SK-N-SH (cell line): ENCODE data around the gene SAMD9. TPM values are rescaled to one million over a fixed set of nuclear protein-coding genes. Genes with fewer than 3 reads are reported as not detected.

ENCODE experiments used
- CTCF ChIA-PET: fragments of 300-600, 350-600 bp; formaldehyde crosslinking; extraction: SDS; loops from one replicate; lab custom pipeline; 2021; lab: Yijun Ruan, JAX
- POLR2A ChIA-PET: fragments of 350-600 bp; sonication (Branson Sonifier 250); formaldehyde crosslinking; extraction: SDS; loops from one replicate; lab custom pipeline; 2020; ENCODE audit warnings: antibody characterized with exemption, inconsistent platforms; lab: Yijun Ruan, JAX
- DNase-seq: peaks from one replicate; pipeline ENCODE4 v3.0.0; 2012
- H2AFZ ChIP-seq: fragments of 200-600 bp; sonication (generic); 2 replicates; pipeline ENCODE4 v1.8.1; 2016; ENCODE audit warnings: antibody characterized with exemption, mild to moderate bottlenecking, low read depth
- H3F3A ChIP-seq: fragments of 200-600 bp; sonication (generic); replicated peaks from 2 replicates; pipeline ENCODE3; 2016; ENCODE audit warnings: antibody characterized with exemption, mild to moderate bottlenecking; ENCODE audit not compliant: insufficient read depth
- H3K27ac ChIP-seq, 2 experiments: fragments of 200-500 bp in 1 of 2; fragments of 200-600 bp in 1 of 2; sonication (Bioruptor generic) in 1 of 2; sonication (generic), shearing (Covaris generic) in 1 of 2; 2 replicates each; pipeline versions ENCODE4 v1.5.1 to v1.6.1; 2014 to 2016; ENCODE audit warnings: low read depth in 2 of 2, inconsistent platforms in 1 of 2, low read length in 1 of 2, mild to moderate bottlenecking in 1 of 2, mixed read lengths in 1 of 2
- H3K27me3 ChIP-seq: fragments of 200-600 bp; sonication (generic), shearing (Covaris generic); 2 replicates; pipeline ENCODE4 v1.6.1; 2016; ENCODE audit warnings: mixed run types; ENCODE audit not compliant: insufficient read depth
- H3K36me3 ChIP-seq, 2 experiments: fragments of 200-500 bp in 1 of 2; fragments of 200-600 bp in 1 of 2; sonication (Bioruptor generic) in 1 of 2; sonication (generic) in 1 of 2; replicated peaks in 1 of 2; 2 replicates each; pipeline versions ENCODE3 to v1.5.1; 2014 to 2016; ENCODE audit warnings: low read length in 1 of 2, mild to moderate bottlenecking in 1 of 2; ENCODE audit not compliant: insufficient read depth in 2 of 2, control insufficient read depth in 1 of 2
- H3K4me1 ChIP-seq, 2 experiments: fragments of 200-500 bp in 1 of 2; fragments of 200-600 bp in 1 of 2; sonication (Bioruptor generic) in 1 of 2; sonication (generic), shearing (Covaris generic) in 1 of 2; 2 replicates each; pipeline versions ENCODE4 v1.5.1 to v1.6.1; 2014 to 2016; ENCODE audit warnings: low read depth in 1 of 2, low read length in 1 of 2, mixed run types in 1 of 2; ENCODE audit not compliant: insufficient read depth in 2 of 2, control insufficient read depth in 1 of 2
- H3K4me2 ChIP-seq: fragments of 200-600 bp; sonication (generic), shearing (Covaris generic); 2 replicates; pipeline ENCODE4 v1.6.1; 2017; ENCODE audit warnings: mixed run types
- H3K4me3 ChIP-seq, 2 experiments: fragments of 200-500 bp in 1 of 2; fragments of 200-600 bp in 1 of 2; sonication (Bioruptor generic) in 1 of 2; sonication (generic), shearing (Covaris generic) in 1 of 2; 2 replicates each; pipeline versions ENCODE4 v1.5.1 to v1.8.1; 2014 to 2016; ENCODE audit warnings: low read depth in 2 of 2, inconsistent platforms in 1 of 2, low read length in 1 of 2, mild to moderate bottlenecking in 1 of 2, mixed read lengths in 1 of 2, moderate library complexity in 1 of 2
- H3K79me2 ChIP-seq: fragments of 200-600 bp; sonication (generic); 2 replicates; pipeline ENCODE4 v1.8.1; 2017; ENCODE audit warnings: mild to moderate bottlenecking; ENCODE audit not compliant: insufficient read depth
- H3K9ac ChIP-seq: fragments of 200-600 bp; sonication (generic); 2 replicates; pipeline ENCODE4 v1.6.1; 2017; ENCODE audit warnings: mixed run types
- H3K9me2 ChIP-seq: fragments of 200-600 bp; sonication (generic); 2 replicates; pipeline ENCODE4 v1.6.1; 2017; ENCODE audit warnings: mixed run types
- H3K9me3 ChIP-seq: fragments of 200-600 bp; sonication (generic); 2 replicates; pipeline ENCODE4 v1.6.1; 2017; ENCODE audit warnings: mixed run types, mild to moderate bottlenecking, moderate library complexity
- H4K20me1 ChIP-seq: fragments of 200-600 bp; sonication (generic); 2 replicates; pipeline ENCODE4 v1.6.1; 2017; ENCODE audit warnings: mild to moderate bottlenecking, mixed run types; ENCODE audit not compliant: insufficient read depth
- CHD2 ChIP-seq: fragments of 150-350 bp; IDR thresholded peaks from 2 replicates; pipeline ENCODE4 v1.6.1; 2018; ENCODE audit warnings: low read length; ENCODE audit not compliant: partially characterized antibody
- CTCF ChIP-seq: fragments of 200-600 bp; sonication (generic); IDR thresholded peaks from 2 replicates; pipeline ENCODE4 v1.6.1; 2017; ENCODE audit warnings: antibody characterized with exemption, mild to moderate bottlenecking, moderate library complexity
- EZH2phosphoT487 ChIP-seq: fragments of 200-600 bp; sonication (generic); IDR thresholded peaks from 2 replicates; pipeline ENCODE4 v1.6.1; 2017; ENCODE audit warnings: low read depth, mixed run types, mild to moderate bottlenecking, antibody characterized with exemption, moderate library complexity, borderline replicate concordance
- FOXJ3 ChIP-seq: sonication (generic); formaldehyde crosslinking; IDR thresholded peaks from 2 replicates; pipeline ENCODE4 v1.5.1; 2020; ENCODE audit warnings: mild to moderate bottlenecking, missing genetic modification reagents
- IRF3 ChIP-seq: fragments of 150-350 bp; IDR thresholded peaks from 2 replicates; pipeline ENCODE4 v1.6.1; 2016; ENCODE audit warnings: mild to moderate bottlenecking, low read depth, low read length
- NFIC ChIP-seq: IDR thresholded peaks from 2 replicates; pipeline ENCODE4 v1.4.0; 2012; ENCODE audit warnings: borderline replicate concordance
- POLR2AphosphoS5 ChIP-seq: IDR thresholded peaks from 2 replicates; pipeline ENCODE4 v1.6.1; 2012; ENCODE audit warnings: low read depth, low read length
- RCOR1 ChIP-seq: fragments of 150-350 bp; IDR thresholded peaks from 2 replicates; pipeline ENCODE4 v1.6.1; 2017; ENCODE audit warnings: antibody characterized with exemption, low read length
- RFX5 ChIP-seq: IDR thresholded peaks from 2 replicates; pipeline ENCODE4 v1.6.1; 2012; ENCODE audit warnings: mild to moderate bottlenecking, improper control_type of control experiment, low read length
- SIN3A ChIP-seq: IDR thresholded peaks from 2 replicates; pipeline ENCODE4 v1.6.1; 2012; ENCODE audit warnings: low read depth, mild to moderate bottlenecking, low read length, moderate library complexity, borderline replicate concordance
- TAF1 ChIP-seq: IDR thresholded peaks from 2 replicates; pipeline ENCODE4 v1.6.1; 2012; ENCODE audit warnings: low read depth, mild to moderate bottlenecking, low read length, moderate library complexity, borderline replicate concordance
- TCF12 ChIP-seq: IDR thresholded peaks from 2 replicates; pipeline ENCODE4 v1.4.0; 2012
- USF2 ChIP-seq: fragments of 150-350 bp; IDR thresholded peaks from 2 replicates; pipeline ENCODE4 v1.6.1; 2017; ENCODE audit warnings: antibody characterized with exemption, low read length, low read depth, borderline replicate concordance
- YY1 ChIP-seq: IDR thresholded peaks from 2 replicates; pipeline ENCODE4 v1.4.0; 2012; ENCODE audit warnings: low read depth, mild to moderate bottlenecking
- ZBTB33 ChIP-seq: IDR thresholded peaks from 2 replicates; pipeline ENCODE4 v1.4.0; 2012; ENCODE audit warnings: low read depth, borderline replicate concordance
- WGBS: methylation state at CpG from one replicate; pipeline ENCODE4 v1.1.6; 2017; ENCODE audit warnings: low lambda C conversion rate; 5-methylcytosine and 5-hydroxymethylcytosine counted together
- polyA plus RNA-seq, 3 experiments: library from polyadenylated mRNA; depleted of rRNA; stranded (reverse); fragments of >200 nt; gene quantifications; 2 replicates each; pipeline ENCODE4 v1.2.3, GENCODE V29; 2012

SAMD9 gene
- polyA plus RNA-seq, 1 of the 3 experiments (the other 2 are of a cell fraction) = 0.95 TPM

GRCh38 chr7:93159490-93159889, 41.7 kb upstream of the SAMD9 start:
- no peak for DNase-seq

More at GRCh38 chr7:93159490-93159889, 41.7 kb upstream of the SAMD9 start:
- no peaks in the 10 kb centered on the region for H3K27me3 ChIP-seq
- peak overlapping the region; percentile 10; the same call in 1 of the 2 replicates for H2AFZ ChIP-seq
- H3K9me2 ChIP-seq = peaks cover 2% of the 10 kb centered on the region; the same call in 1 of the 2 replicates
- 53% methylated on average over 3 of the region's 3 CpGs for WGBS
- H3K4me3 ChIP-seq = no peak overlapping the region
- H3F3A ChIP-seq = no peaks in the 10 kb centered on the region
- no peaks in the 10 kb centered on the region; a peak in 1 of 4 replicates for H3K4me1 ChIP-seq
- H3K9ac ChIP-seq = no peak overlapping the region
- CTCF ChIA-PET = no interaction called here
- POLR2A ChIA-PET = no interaction called here
- no peak overlapping the region for H3K4me2 ChIP-seq
- H3K27ac ChIP-seq = no peak overlapping the region
- no peaks in the 10 kb centered on the region for H3K79me2 ChIP-seq
- TF ChIP-seq USF2 (no peak), IRF3 (no peak), SIN3A (no peak), TCF12 (no peak), FOXJ3 (CRISPR knock-in tag) (no peak), YY1 (no peak), ZBTB33 (no peak), RFX5 (no peak), POLR2AphosphoS5 (no peak), TAF1 (no peak), CHD2 (no peak), NFIC (no peak), RCOR1 (no peak), CTCF (no peak), EZH2phosphoT487 (no peak)
- TF ChIP-seq, all 33 proteins: peak for 0
- no peaks in the 10 kb centered on the region for H4K20me1 ChIP-seq
- peaks cover 0 to 3% of the 10 kb centered on the region in 2 experiments for H3K36me3 ChIP-seq
- H3K9me3 ChIP-seq = no peaks in the 10 kb centered on the region
